ENCODE results near the gene TPT1. TPM values are rescaled to one million over a fixed set of nuclear protein-coding genes. Genes with fewer than 3 reads are reported as not detected.
"Not testable (repeated sequence)": the region's sequence is repeated elsewhere in the genome, so short reads cannot be mapped to it uniquely, and the experiment has no call there.

Gene TPT1
- total RNA-seq, 2 experiments from 2014 or later, result 3,981 to 4,076 TPM

- no peak for DNase-seq
- ATAC-seq, result no peak
- ChIA-PET POLR2A (interaction anchor here (1.0 to 1.8 kb wide), 3 partner anchors 9 to 30 kb away, joined by 3 to 11 read pairs (median 4); partner anchors contain the start of gene TPT1), CTCF (interaction anchor here (0.9 to 8.3 kb wide), 4 partner anchors 9 to 34 kb away, joined by 3 to 144 read pairs (median 4); no protein-coding TSS in a partner anchor)
- Mint-ChIP-seq H3K4me3 (no peak overlapping the region), H3K4me1 (ENCODE audit: low read depth) (peaks cover 75% of the 10 kb centered on the region), H3K9me3 (ENCODE audit: insufficient read depth) (no peaks in the 10 kb centered on the region), H3K27me3 (ENCODE audit: low read depth) (no peaks in the 10 kb centered on the region), H3K36me3 (ENCODE audit: low read depth) (peaks cover 46% of the 10 kb centered on the region), H3K27ac (peak overlapping the region; percentile 48)
Measured at GRCh38 chr13:45365558-45365885, 24.5 kb upstream of the TPT1 start.

GRCh38 chr13:45364876-45365557 is 24.0 kb upstream of the TPT1 start:
- ChIA-PET POLR2A (interaction anchor here (0.6 to 1.8 kb wide), 4 partner anchors 8 to 88 kb away, joined by 3 to 11 read pairs (median 4); partner anchors contain the start of gene TPT1), CTCF (interaction anchor here (0.9 to 8.3 kb wide), 4 partner anchors 8 to 34 kb away, joined by 3 to 144 read pairs (median 4); no protein-coding TSS in a partner anchor)
- no peak for ATAC-seq
- peak overlapping the region; percentile 74 for H3K27ac Mint-ChIP-seq
- no peak for DNase-seq
- no peak overlapping the region for H3K4me3 Mint-ChIP-seq
- peaks cover 78% of the 10 kb centered on the region for H3K4me1 Mint-ChIP-seq (ENCODE audit: low read depth)
- no peaks in the 10 kb centered on the region for H3K9me3 Mint-ChIP-seq (ENCODE audit: insufficient read depth)
- no peaks in the 10 kb centered on the region for H3K27me3 Mint-ChIP-seq (ENCODE audit: low read depth)
- H3K36me3 Mint-ChIP-seq (ENCODE audit: low read depth), result peaks cover 49% of the 10 kb centered on the region

GRCh38 chr13:45362939-45363338 is 22.0 kb upstream of the TPT1 start:
- Mint-ChIP-seq H3K4me3 (no peak overlapping the region), H3K27me3 (ENCODE audit: low read depth) (no peaks in the 10 kb centered on the region), H3K9me3 (ENCODE audit: insufficient read depth) (no peaks in the 10 kb centered on the region), H3K4me1 (ENCODE audit: low read depth) (peaks cover 65% of the 10 kb centered on the region), H3K36me3 (ENCODE audit: low read depth) (peaks cover 54% of the 10 kb centered on the region), H3K27ac (peak overlapping the region; percentile 56)
- ChIA-PET POLR2A (interaction anchor here (0.5 to 1.1 kb wide), 5 partner anchors 9 to 32 kb away, joined by 3 to 11 read pairs (median 3); partner anchors contain the start of gene TPT1), CTCF (interaction anchor here (0.5 to 1.9 kb wide), 6 partner anchors 9 to 308 kb away, joined by 3 to 7 read pairs (median 3); no protein-coding TSS in a partner anchor)
- ATAC-seq (peak; percentile 18), DNase-seq (peak; percentile 56)

- Mint-ChIP-seq H3K9me3 (ENCODE audit: insufficient read depth) (no peaks in the 10 kb centered on the region), H3K27ac (peak overlapping the region; percentile 61), H3K4me1 (ENCODE audit: low read depth) (peaks cover 65% of the 10 kb centered on the region), H3K4me3 (no peak overlapping the region), H3K36me3 (ENCODE audit: low read depth) (peaks cover 56% of the 10 kb centered on the region), H3K27me3 (ENCODE audit: low read depth) (no peaks in the 10 kb centered on the region)
- no peak for ATAC-seq
- no peak for DNase-seq
- ChIA-PET POLR2A (interaction anchor here (1.1 kb wide), 1 partner anchor 20 kb away, joined by 11 read pairs; the partner anchor contains the start of gene TPT1), CTCF (interaction anchor here (1.9 kb wide), 1 partner anchor 33 kb away, joined by 7 read pairs; no protein-coding TSS in a partner anchor)
Measured at GRCh38 chr13:45361596-45362206, 20.7 kb upstream of the TPT1 start.

GRCh38 chr13:45356966-45357672 is 16.1 kb upstream of the TPT1 start:
- CTCF ChIA-PET, result interaction anchor here (0.8 to 3.0 kb wide), 7 partner anchors 8 to 40 kb away, joined by 3 to 17 read pairs (median 3); partner anchors contain the start of gene TPT1
- peak; percentile 70 for ATAC-seq

GRCh38 chr13:45353895-45354294 is 12.9 kb upstream of the TPT1 start:
- no peak for DNase-seq
- ChIA-PET CTCF (interaction anchor here (0.6 to 0.9 kb wide), 3 partner anchors 13 to 17 kb away, joined by 3 to 5 read pairs (median 5); partner anchors contain the start of gene TPT1), POLR2A (interaction anchor here (1.2 kb wide), 1 partner anchor 9 kb away, joined by 3 read pairs; no protein-coding TSS in a partner anchor)
- ATAC-seq, result no peak
- Mint-ChIP-seq H3K27ac (peak overlapping the region; percentile 55), H3K27me3 (ENCODE audit: low read depth) (no peaks in the 10 kb centered on the region), H3K36me3 (ENCODE audit: low read depth) (peaks cover 46% of the 10 kb centered on the region), H3K4me3 (no peak overlapping the region), H3K9me3 (ENCODE audit: insufficient read depth) (no peaks in the 10 kb centered on the region), H3K4me1 (ENCODE audit: low read depth) (peaks cover 37% of the 10 kb centered on the region)

More at GRCh38 chr13:45356966-45357672, 16.1 kb upstream of the TPT1 start:
- DNase-seq, result peak; percentile 47
- no peaks in the 10 kb centered on the region for H3K9me3 Mint-ChIP-seq (ENCODE audit: insufficient read depth)
- H3K27me3 Mint-ChIP-seq (ENCODE audit: low read depth), result no peaks in the 10 kb centered on the region
- H3K4me1 Mint-ChIP-seq (ENCODE audit: low read depth), result peaks cover 44% of the 10 kb centered on the region
- peak overlapping the region; percentile 10 for H3K4me3 Mint-ChIP-seq
- H3K36me3 Mint-ChIP-seq (ENCODE audit: low read depth), result peaks cover 43% of the 10 kb centered on the region
- peak overlapping the region; percentile 89 for H3K27ac Mint-ChIP-seq
- POLR2A ChIA-PET, result interaction anchor here (0.7 to 2.4 kb wide), 3 partner anchors 8 to 16 kb away, joined by 3 to 14 read pairs (median 3); partner anchors contain the start of gene TPT1

GRCh38 chr13:45352031-45352430 is 11.0 kb upstream of the TPT1 start:
- H3K27ac Mint-ChIP-seq, result peak overlapping the region; percentile 46
- POLR2A ChIA-PET, result no interaction called here
- H3K4me3 Mint-ChIP-seq, result no peak overlapping the region
- peaks cover 43% of the 10 kb centered on the region for H3K36me3 Mint-ChIP-seq (ENCODE audit: low read depth)
- H3K27me3 Mint-ChIP-seq (ENCODE audit: low read depth), result no peaks in the 10 kb centered on the region
- CTCF ChIA-PET, result interaction anchor here (0.9 kb wide), 1 partner anchor 11 kb away, joined by 3 read pairs; no protein-coding TSS in a partner anchor
- DNase-seq (no peak), ATAC-seq (no peak)
- peaks cover 25% of the 10 kb centered on the region for H3K4me1 Mint-ChIP-seq (ENCODE audit: low read depth)
- H3K9me3 Mint-ChIP-seq (ENCODE audit: insufficient read depth), result no peaks in the 10 kb centered on the region

- DNase-seq (no peak), ATAC-seq (no peak)
- Mint-ChIP-seq H3K9me3 (ENCODE audit: insufficient read depth) (no peaks in the 10 kb centered on the region), H3K4me3 (no peak overlapping the region), H3K36me3 (ENCODE audit: low read depth) (peaks cover 43% of the 10 kb centered on the region), H3K27me3 (ENCODE audit: low read depth) (no peaks in the 10 kb centered on the region), H3K27ac (no peak overlapping the region), H3K4me1 (ENCODE audit: low read depth) (peaks cover 15% of the 10 kb centered on the region)
- CTCF ChIA-PET, result interaction anchor here (0.7 to 2.1 kb wide), 2 partner anchors 8 to 20 kb away, joined by 3 to 6 read pairs; no protein-coding TSS in a partner anchor
- POLR2A ChIA-PET, result no interaction called here
Measured at GRCh38 chr13:45350152-45350551, 9.2 kb upstream of the TPT1 start.

- ATAC-seq (no peak), DNase-seq (no peak)
- H3K36me3 Mint-ChIP-seq (ENCODE audit: low read depth), result peaks cover 42% of the 10 kb centered on the region
- H3K9me3 Mint-ChIP-seq (ENCODE audit: insufficient read depth), result no peaks in the 10 kb centered on the region
- H3K27me3 Mint-ChIP-seq (ENCODE audit: low read depth), result no peaks in the 10 kb centered on the region
- CTCF ChIA-PET, result interaction anchor here (2.1 kb wide), 1 partner anchor 21 kb away, joined by 6 read pairs; no protein-coding TSS in a partner anchor
- POLR2A ChIA-PET, result no interaction called here
- no peak overlapping the region for H3K4me3 Mint-ChIP-seq
- peaks cover 13% of the 10 kb centered on the region for H3K4me1 Mint-ChIP-seq (ENCODE audit: low read depth)
- no peak overlapping the region for H3K27ac Mint-ChIP-seq
Measured at GRCh38 chr13:45349438-45349837, 8.5 kb upstream of the TPT1 start.

GRCh38 chr13:45344064-45344463 is 3.1 kb upstream of the TPT1 start:
- ATAC-seq; DNase-seq; H3K27me3 Mint-ChIP-seq (ENCODE audit: low read depth); POLR2A ChIA-PET; H3K9me3 Mint-ChIP-seq (ENCODE audit: insufficient read depth); H3K27ac Mint-ChIP-seq; H3K4me3 Mint-ChIP-seq: not testable (repeated sequence)
- H3K4me1 Mint-ChIP-seq (ENCODE audit: low read depth), result peaks cover 20% of the 10 kb centered on the region
- H3K36me3 Mint-ChIP-seq (ENCODE audit: low read depth), result peaks cover 42% of the 10 kb centered on the region
- CTCF ChIA-PET, result interaction anchor here (1.5 kb wide), 1 partner anchor 50 kb away, joined by 6 read pairs; no protein-coding TSS in a partner anchor

GRCh38 chr13:45343102-45343501 is 2.1 kb upstream of the TPT1 start:
- DNase-seq; H3K9me3 Mint-ChIP-seq (ENCODE audit: insufficient read depth); ATAC-seq; H3K27me3 Mint-ChIP-seq (ENCODE audit: low read depth); H3K27ac Mint-ChIP-seq: not testable (repeated sequence)
- H3K4me1 Mint-ChIP-seq (ENCODE audit: low read depth), result peaks cover 29% of the 10 kb centered on the region
- H3K36me3 Mint-ChIP-seq (ENCODE audit: low read depth), result peaks cover 49% of the 10 kb centered on the region
- ChIA-PET CTCF (interaction anchor here (0.6 to 2.1 kb wide), 3 partner anchors 27 to 56 kb away, joined by 3 to 6 read pairs (median 5); no protein-coding TSS in a partner anchor), POLR2A (interaction anchor here (1.0 kb wide), 1 partner anchor 10 kb away, joined by 4 read pairs; no protein-coding TSS in a partner anchor)
- H3K4me3 Mint-ChIP-seq, result peak overlapping the region; percentile 31

All from activated CD8-positive, alpha-beta T cell treated with anti-CD3 and anti-CD28 coated beads, Interleukin-2, amount 10 ng/mL, durations not matched to agents 7 days and 5 days (primary cell).